HepG2 (cell line): ENCODE measurements around the gene SERPINB11.

ENCODE experiments used
- MED1 ChIP-seq: sonication (generic); formaldehyde crosslinking; IDR thresholded peaks from 2 replicates; pipeline ENCODE4 v1.4.0; 2020; ENCODE audit warnings: missing genetic modification reagents
- ZNF207 ChIP-seq: fragments of 450-650 bp; IDR thresholded peaks from 2 replicates; pipeline ENCODE4 v1.6.1; 2016; ENCODE audit warnings: antibody characterized with exemption, borderline replicate concordance

DNA sequence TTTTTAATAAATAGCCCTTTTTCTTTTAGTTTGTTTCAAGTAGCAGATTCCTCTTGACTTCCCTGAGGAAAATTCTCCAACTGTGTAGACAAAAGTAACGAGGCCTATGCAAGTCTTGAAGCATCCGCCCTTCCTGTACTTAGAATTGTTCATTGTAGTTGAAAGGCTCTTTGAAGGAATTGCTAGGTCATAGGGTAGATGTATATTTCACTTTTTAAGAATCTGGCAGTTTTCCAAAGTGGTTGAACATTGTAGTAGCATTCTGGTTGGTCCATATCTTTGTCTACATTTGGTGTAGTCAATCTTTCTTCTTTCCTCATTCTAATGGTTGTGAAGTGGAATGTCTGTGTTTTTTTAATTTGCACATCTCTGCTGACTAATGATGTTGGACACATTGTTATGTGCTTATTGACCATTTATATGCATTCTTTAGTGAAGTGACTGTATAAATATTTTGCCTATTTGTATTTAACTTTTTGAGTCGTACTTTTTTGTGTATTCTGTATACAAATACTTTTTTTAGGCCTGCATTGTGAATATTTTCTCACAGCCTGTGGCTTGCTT, 5.6 kb upstream of the SERPINB11 start:
- no peak for TF ChIP-seq MED1 (CRISPR knock-in tag)
- TF ChIP-seq ZNF207, result no peak
